Karpas-422 (cell line): ENCODE data around the gene SEPTIN10. TPM values are rescaled to one million over a fixed set of nuclear protein-coding genes. Genes with fewer than 3 reads are reported as not detected.

Source experiments
- DNase-seq: peaks from one replicate; pipeline ENCODE4 v3.0.0-alpha.2; 2015
- H2AFZ ChIP-seq: fragments of 200-600 bp; sonication (generic); 2 replicates; pipeline ENCODE4 v1.6.1; 2014; ENCODE audit warnings: antibody characterized with exemption, low read length, mixed read lengths
- H3K27ac ChIP-seq: fragments of 200-600 bp; sonication (generic); 2 replicates; pipeline ENCODE4 v1.5.1; 2014; ENCODE audit warnings: mild to moderate bottlenecking, low read length, moderate library complexity
- H3K27me3 ChIP-seq: fragments of 200-600 bp; sonication (generic); 2 replicates; pipeline ENCODE4 v1.6.1; 2014; ENCODE audit warnings: low read length, mixed read lengths
- H3K36me3 ChIP-seq: fragments of 200-600 bp; sonication (generic); 2 replicates; pipeline ENCODE4 v1.6.1; 2014; ENCODE audit warnings: low read length, mixed read lengths; ENCODE audit not compliant: insufficient read depth
- H3K4me1 ChIP-seq: fragments of 200-600 bp; sonication (generic); 2 replicates; pipeline ENCODE4 v1.6.1; 2014; ENCODE audit warnings: mild to moderate bottlenecking, low read length, mixed read lengths
- H3K4me2 ChIP-seq: fragments of 200-600 bp; sonication (generic); 2 replicates; pipeline ENCODE4 v1.6.1; 2014; ENCODE audit warnings: low read length, low read depth, mild to moderate bottlenecking; ENCODE audit not compliant: poor library complexity, severe bottlenecking
- H3K4me3 ChIP-seq: fragments of 200-600 bp; sonication (generic); 2 replicates; pipeline ENCODE4 v1.5.1; 2014; ENCODE audit warnings: mild to moderate bottlenecking, antibody characterized with exemption, low read length, mixed read lengths
- H3K79me2 ChIP-seq: fragments of 200-600 bp; sonication (generic); 2 replicates; pipeline ENCODE4 v1.6.1; 2014; ENCODE audit warnings: mild to moderate bottlenecking, low read length, mixed read lengths
- H3K9ac ChIP-seq: fragments of 200-600 bp; sonication (generic); 2 replicates; pipeline ENCODE4 v1.6.0; 2014; ENCODE audit warnings: low read length
- H3K9me2 ChIP-seq: fragments of 200-600 bp; sonication (generic), shearing (Covaris generic); replicated peaks from 2 replicates; pipeline ENCODE4 v1.6.0; 2014; ENCODE audit warnings: mild to moderate bottlenecking, low read length, moderate library complexity; ENCODE audit not compliant: insufficient read depth
- H3K9me3 ChIP-seq: fragments of 300-700, 200-600 bp; sonication (generic); 2 replicates; pipeline ENCODE4 v1.6.1; 2014; ENCODE audit warnings: low read length, mixed read lengths
- H4K20me1 ChIP-seq: fragments of 200-600 bp; sonication (generic); 2 replicates; pipeline ENCODE4 v1.6.1; 2014; ENCODE audit warnings: mild to moderate bottlenecking, antibody characterized with exemption, low read length, low read depth; ENCODE audit not compliant: insufficient read depth
- total RNA-seq: library from RNA; depleted of rRNA; stranded (reverse); fragments of >200 nt; shearing (Covaris generic); gene quantifications from 2 replicates; pipeline ENCODE4 v1.2.3, GENCODE V29; 2014; ENCODE audit warnings: low replicate concordance

The SEPTIN10 gene
- total RNA-seq, 1 experiment from 2014 or later: not detected

DNA sequence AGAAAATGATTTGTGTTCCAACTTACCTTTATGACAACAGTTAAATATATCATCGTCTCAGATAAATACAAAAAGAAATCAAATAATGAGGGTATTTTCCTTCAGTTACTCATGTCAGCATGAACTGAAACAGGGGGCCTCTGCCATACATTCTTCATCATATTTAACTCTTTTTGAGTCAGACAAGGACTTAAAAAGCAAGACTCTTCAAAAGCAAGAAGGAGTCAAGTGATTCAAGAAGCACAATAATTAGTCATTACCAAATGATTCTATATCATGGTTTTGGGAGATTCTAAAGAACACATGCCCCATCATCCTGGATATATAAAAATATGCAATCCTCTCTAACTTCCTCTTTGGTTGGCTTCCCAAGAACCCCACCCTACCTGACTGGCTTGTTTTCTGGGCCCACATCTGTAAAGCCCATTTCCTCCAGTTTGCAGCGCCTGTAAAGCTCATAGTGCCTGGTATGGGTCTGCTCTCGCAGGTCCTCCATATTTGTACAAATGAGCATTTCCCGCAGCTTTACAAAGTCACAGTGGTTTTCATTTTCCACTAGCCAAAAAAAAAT is 49.7 kb downstream of the SEPTIN10 start:
- H4K20me1 ChIP-seq: no peaks in the 10 kb centered on the region

DNA sequence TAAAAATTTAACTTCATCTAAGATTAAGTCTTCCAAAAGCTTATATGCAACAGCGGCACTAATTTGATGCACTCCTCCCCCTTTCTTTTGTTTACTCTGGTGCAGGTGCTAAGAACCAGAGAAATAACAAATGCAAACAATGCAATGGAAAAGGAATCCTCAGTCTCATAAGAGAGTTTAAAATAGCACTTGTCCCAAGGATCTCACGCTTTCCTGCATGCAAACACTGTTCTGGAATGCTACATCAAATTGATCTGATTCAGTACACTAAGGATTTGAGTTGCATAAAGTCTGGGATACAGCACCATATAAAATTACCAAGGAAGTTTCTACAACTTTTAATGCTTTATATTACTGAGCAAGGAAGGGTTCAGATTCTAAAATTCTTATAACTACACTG is 50.5 kb downstream of the SEPTIN10 start:
- Histone ChIP-seq H4K20me1 (no peaks in the 10 kb centered on the region), H3K4me3 (no peak overlapping the region), H2AFZ (no peak overlapping the region), H3K9me2 (no peaks in the 10 kb centered on the region), H3K9ac (no peak overlapping the region), H3K36me3 (no peaks in the 10 kb centered on the region), H3K27me3 (no peaks in the 10 kb centered on the region), H3K4me1 (peaks cover 9% of the 10 kb centered on the region), H3K9me3 (no peaks in the 10 kb centered on the region), H3K4me2 (no peak overlapping the region), H3K79me2 (no peaks in the 10 kb centered on the region), H3K27ac (no peak overlapping the region)
- no peak for DNase-seq

More for the DNA sequence above, 49.7 kb downstream of the SEPTIN10 start:
- no peaks in the 10 kb centered on the region for H3K36me3 ChIP-seq
- no peaks in the 10 kb centered on the region for H3K79me2 ChIP-seq
- no peak overlapping the region for H2AFZ ChIP-seq
- no peaks in the 10 kb centered on the region for H3K9me2 ChIP-seq
- no peak overlapping the region for H3K4me2 ChIP-seq
- no peaks in the 10 kb centered on the region for H3K9me3 ChIP-seq
- peaks cover 9% of the 10 kb centered on the region for H3K4me1 ChIP-seq
- H3K27me3 ChIP-seq: no peaks in the 10 kb centered on the region
- H3K27ac ChIP-seq: no peak overlapping the region
- no peak for DNase-seq
- H3K9ac ChIP-seq: no peak overlapping the region
- no peak overlapping the region for H3K4me3 ChIP-seq

DNA sequence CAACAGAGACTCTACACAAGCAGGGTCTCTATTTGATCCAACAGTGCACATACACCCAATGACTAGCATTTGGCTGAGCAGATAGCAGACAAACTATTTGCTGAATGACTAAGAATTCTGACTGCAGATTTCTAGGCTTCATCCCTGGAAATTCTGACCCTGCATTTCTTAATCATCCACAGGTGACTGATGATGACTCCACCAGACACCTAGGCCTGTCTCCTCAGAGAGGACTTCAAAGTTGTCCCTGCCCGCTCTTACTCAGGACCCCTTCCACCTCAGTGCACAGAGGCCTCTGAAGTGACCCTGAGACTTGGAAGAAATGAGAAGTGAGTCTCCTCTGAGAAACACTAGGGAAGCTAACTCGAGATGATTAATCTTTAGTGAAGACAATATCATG is 51.3 kb downstream of the SEPTIN10 start:
- H3K9me2 ChIP-seq: no peaks in the 10 kb centered on the region
- no peaks in the 10 kb centered on the region for H3K36me3 ChIP-seq
- no peaks in the 10 kb centered on the region for H4K20me1 ChIP-seq
- H3K27ac ChIP-seq: no peak overlapping the region
- no peak overlapping the region for H3K4me2 ChIP-seq
- H2AFZ ChIP-seq: no peak overlapping the region
- no peak for DNase-seq
- no peaks in the 10 kb centered on the region for H3K79me2 ChIP-seq
- H3K4me3 ChIP-seq: no peak overlapping the region
- peaks cover 9% of the 10 kb centered on the region for H3K4me1 ChIP-seq
- no peaks in the 10 kb centered on the region for H3K27me3 ChIP-seq
- no peak overlapping the region for H3K9ac ChIP-seq
- no peaks in the 10 kb centered on the region for H3K9me3 ChIP-seq

GRCh38 chr2:109560265-109560664 is 53.5 kb downstream of the SEPTIN10 start:
- Histone ChIP-seq H3K4me1 (peaks cover 9% of the 10 kb centered on the region), H3K4me2 (no peak overlapping the region), H2AFZ (no peak overlapping the region), H3K27ac (no peak overlapping the region), H4K20me1 (no peaks in the 10 kb centered on the region), H3K27me3 (no peaks in the 10 kb centered on the region), H3K9ac (no peak overlapping the region), H3K79me2 (no peaks in the 10 kb centered on the region), H3K9me2 (no peaks in the 10 kb centered on the region), H3K9me3 (no peaks in the 10 kb centered on the region), H3K36me3 (no peaks in the 10 kb centered on the region), H3K4me3 (no peak overlapping the region)
- DNase-seq: no peak

GRCh38 chr2:109558076-109558882 is 55.5 kb downstream of the SEPTIN10 start:
- no peak for DNase-seq
- Histone ChIP-seq H3K36me3 (no peaks in the 10 kb centered on the region), H3K79me2 (no peaks in the 10 kb centered on the region), H3K4me2 (no peak overlapping the region), H3K9me2 (no peaks in the 10 kb centered on the region), H2AFZ (no peak overlapping the region), H3K4me1 (peaks cover 9% of the 10 kb centered on the region), H3K9ac (no peak overlapping the region), H3K27me3 (no peaks in the 10 kb centered on the region), H3K9me3 (no peaks in the 10 kb centered on the region), H4K20me1 (no peaks in the 10 kb centered on the region), H3K4me3 (no peak overlapping the region), H3K27ac (no peak overlapping the region)

GRCh38 chr2:109557309-109557708 is 56.5 kb downstream of the SEPTIN10 start:
- H3K9me3 ChIP-seq: no peaks in the 10 kb centered on the region
- no peak overlapping the region for H2AFZ ChIP-seq
- H3K9me2 ChIP-seq: no peaks in the 10 kb centered on the region
- H3K36me3 ChIP-seq: no peaks in the 10 kb centered on the region
- no peak overlapping the region for H3K27ac ChIP-seq
- H3K4me3 ChIP-seq: no peak overlapping the region
- H3K79me2 ChIP-seq: no peaks in the 10 kb centered on the region
- no peaks in the 10 kb centered on the region for H3K27me3 ChIP-seq
- peaks cover 9% of the 10 kb centered on the region for H3K4me1 ChIP-seq
- no peaks in the 10 kb centered on the region for H4K20me1 ChIP-seq
- no peak overlapping the region for H3K4me2 ChIP-seq
- H3K9ac ChIP-seq: no peak overlapping the region
- no peak for DNase-seq

- Histone ChIP-seq H2AFZ (no peak overlapping the region), H3K79me2 (no peaks in the 10 kb centered on the region), H3K27me3 (no peaks in the 10 kb centered on the region), H3K4me2 (no peak overlapping the region), H3K36me3 (no peaks in the 10 kb centered on the region), H3K27ac (no peak overlapping the region), H3K9me3 (no peaks in the 10 kb centered on the region), H3K9ac (no peak overlapping the region), H3K4me3 (no peak overlapping the region), H4K20me1 (no peaks in the 10 kb centered on the region), H3K4me1 (no peaks in the 10 kb centered on the region), H3K9me2 (no peaks in the 10 kb centered on the region)
- no peak for DNase-seq
Measured at GRCh38 chr2:109555346-109555900, 58.3 kb downstream of the SEPTIN10 start.

DNA sequence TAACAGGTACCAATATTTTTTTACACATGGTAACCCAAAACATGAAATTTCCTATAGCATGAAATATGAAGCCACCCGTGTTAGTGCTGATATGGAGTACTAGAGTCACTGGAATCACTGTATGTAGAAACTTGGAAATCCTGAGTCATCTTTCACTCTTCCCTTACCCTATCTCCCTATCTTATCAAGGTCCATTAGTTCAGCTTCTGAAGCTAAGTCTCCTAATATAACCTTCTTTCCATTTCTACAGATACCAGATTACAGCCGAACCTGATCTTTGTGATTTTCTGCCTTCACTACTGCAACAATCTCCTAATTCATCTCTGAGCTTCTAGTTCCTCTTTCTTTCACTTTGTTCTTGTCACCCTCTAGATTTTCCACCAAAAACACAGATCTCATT is 59.0 kb downstream of the SEPTIN10 start:
- Histone ChIP-seq H3K9me2 (no peaks in the 10 kb centered on the region), H3K9me3 (no peaks in the 10 kb centered on the region), H3K36me3 (no peaks in the 10 kb centered on the region), H3K4me2 (no peak overlapping the region), H3K9ac (no peak overlapping the region), H3K27ac (no peak overlapping the region), H3K4me1 (no peaks in the 10 kb centered on the region), H3K27me3 (no peaks in the 10 kb centered on the region), H3K4me3 (no peak overlapping the region), H3K79me2 (no peaks in the 10 kb centered on the region), H2AFZ (no peak overlapping the region), H4K20me1 (no peaks in the 10 kb centered on the region)
- DNase-seq: no peak
